ENCODE data around the gene HSPA12A.

DNA sequence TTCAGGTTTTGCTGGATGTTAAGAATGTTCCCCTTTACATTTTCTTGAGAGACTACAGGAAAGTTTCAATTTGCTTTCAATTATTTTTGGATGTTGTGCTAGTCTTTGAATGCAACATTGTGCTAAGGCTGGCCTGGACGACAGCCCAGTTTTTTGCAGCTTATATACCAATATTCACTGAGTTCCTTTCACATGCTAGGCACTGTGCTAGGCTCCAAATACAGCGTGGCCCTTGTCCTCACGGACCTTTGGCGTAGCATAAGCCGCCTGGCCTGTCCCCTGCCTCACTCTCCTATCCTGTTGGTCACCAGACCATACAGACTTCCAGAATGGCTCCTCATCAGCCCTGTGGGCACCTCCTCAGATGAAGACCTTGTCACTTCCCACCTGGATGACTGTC is 19.5 kb upstream of the HSPA12A start:
- TF ChIP-seq, protein P1, sequence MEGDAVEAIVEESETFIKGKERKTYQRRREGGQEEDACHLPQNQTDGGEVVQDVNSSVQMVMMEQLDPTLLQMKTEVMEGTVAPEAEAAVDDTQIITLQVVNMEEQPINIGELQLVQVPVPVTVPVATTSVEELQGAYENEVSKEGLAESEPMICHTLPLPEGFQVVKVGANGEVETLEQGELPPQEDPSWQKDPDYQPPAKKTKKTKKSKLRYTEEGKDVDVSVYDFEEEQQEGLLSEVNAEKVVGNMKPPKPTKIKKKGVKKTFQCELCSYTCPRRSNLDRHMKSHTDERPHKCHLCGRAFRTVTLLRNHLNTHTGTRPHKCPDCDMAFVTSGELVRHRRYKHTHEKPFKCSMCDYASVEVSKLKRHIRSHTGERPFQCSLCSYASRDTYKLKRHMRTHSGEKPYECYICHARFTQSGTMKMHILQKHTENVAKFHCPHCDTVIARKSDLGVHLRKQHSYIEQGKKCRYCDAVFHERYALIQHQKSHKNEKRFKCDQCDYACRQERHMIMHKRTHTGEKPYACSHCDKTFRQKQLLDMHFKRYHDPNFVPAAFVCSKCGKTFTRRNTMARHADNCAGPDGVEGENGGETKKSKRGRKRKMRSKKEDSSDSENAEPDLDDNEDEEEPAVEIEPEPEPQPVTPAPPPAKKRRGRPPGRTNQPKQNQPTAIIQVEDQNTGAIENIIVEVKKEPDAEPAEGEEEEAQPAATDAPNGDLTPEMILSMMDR (optimal IDR thresholded peaks at IDR 0.05 in 1 of 3, IDR thresholded peaks at IDR 0.05 in 1 of 3, conservative IDR thresholded peaks at IDR 0.05 in 1 of 3; ENCODE audit: extremely low read depth in 1 of 3, insufficient read depth in 2 of 3, low read length in 3 of 3), result no peak
- no peak for TF ChIP-seq EZH2 (IDR thresholded peaks at IDR 0.05; ENCODE audit: low read length)

All from keratinocyte (primary cell).